GM12878 (cell line): Measurements from ENCODE around the gene MCOLN1. TPM values are rescaled to one million over a fixed set of nuclear protein-coding genes. Genes with fewer than 3 reads are reported as not detected.

ENCODE experiments used
- ATAC-seq: fragments of 200-7000 bp; cut with Tn5 transposase; 3 replicates; pipeline ENCODE4 v1.9.1; 2020; ENCODE audit warnings: mild to moderate bottlenecking, moderate library complexity
- BruUV-seq: library from RNA; stranded (reverse); fragments of 400-500 nt; replicated peaks from 2 replicates; lab custom pipeline; 2021; lab: Mats Ljungman, UMichigan
- CTCF ChIA-PET: fragments of 300-600 bp; sonication (Branson Sonifier 250); formaldehyde crosslinking; extraction: SDS; loops from one replicate; lab custom pipeline; 2021; ENCODE audit warnings: inconsistent platforms; lab: Yijun Ruan, JAX
- POLR2A ChIA-PET: fragments of 350-600 bp; formaldehyde crosslinking; extraction: SDS; loops from one replicate; lab custom pipeline; 2021; ENCODE audit warnings: inconsistent platforms; lab: Charles Lee
- RAD21 ChIA-PET: fragments of 300-600 bp; sonication (Branson Sonifier 250); formaldehyde crosslinking; loops from one replicate; lab custom pipeline; 2023; ENCODE audit warnings: antibody characterized with exemption; ENCODE audit not compliant: unreplicated experiment; lab: Charles Lee
- SMC1A ChIA-PET: fragments of 300-600 bp; sonication (Branson Sonifier 250); formaldehyde crosslinking; loops from one replicate; lab custom pipeline; 2023; ENCODE audit not compliant: unreplicated experiment, uncharacterized antibody; lab: Charles Lee
- DNase-seq: peaks from one replicate; pipeline ENCODE4 v3.0.0-alpha.2; 2011; ENCODE audit warnings: low read depth, low spot score
- FAIRE-seq: peaks from 3 replicates; lab custom pipeline; 2011; peaks lifted over from hg19 to GRCh38; lab: Jason Lieb, UNC
- H2AFZ ChIP-seq: 2 replicates; pipeline ENCODE4 v1.6.0; 2011; ENCODE audit warnings: low read depth, low read length, control low read depth; ENCODE audit not compliant: control insufficient read depth
- H3K27ac ChIP-seq: 2 replicates; pipeline ENCODE4 v1.5.1; 2011; ENCODE audit warnings: control low read depth; ENCODE audit not compliant: control insufficient read depth, insufficient read depth
- H3K27me3 ChIP-seq, 2 experiments: replicated peaks in 1 of 2; 2 replicates each; pipeline versions ENCODE4 v1.6.0 to v1.6.1; 2011; ENCODE audit warnings: low read length in 1 of 2; ENCODE audit not compliant: control insufficient read depth in 2 of 2, insufficient read depth in 2 of 2
- H3K36me3 ChIP-seq, 2 experiments: 2 replicates each; pipeline ENCODE4 v1.5.1; 2011; ENCODE audit warnings: low read length in 1 of 2; ENCODE audit not compliant: control insufficient read depth in 2 of 2, insufficient read depth in 2 of 2
- H3K4me1 ChIP-seq: 2 replicates; pipeline ENCODE4 v1.6.1; 2011; ENCODE audit warnings: mild to moderate bottlenecking, low read length, moderate library complexity, mixed read lengths; ENCODE audit not compliant: control insufficient read depth, insufficient read depth
- H3K4me2 ChIP-seq: 2 replicates; pipeline ENCODE4 v1.6.0; 2011; ENCODE audit warnings: control low read depth; ENCODE audit not compliant: control insufficient read depth, insufficient read depth
- H3K4me3 ChIP-seq: fragments of 200-600 bp; sonication (generic); 2 replicates; pipeline ENCODE4 v1.5.1; 2016
- H3K79me2 ChIP-seq: 2 replicates; pipeline ENCODE4 v1.6.0; 2011; ENCODE audit warnings: low read length; ENCODE audit not compliant: control insufficient read depth, insufficient read depth
- H3K9ac ChIP-seq: 2 replicates; pipeline ENCODE4 v1.8.0; 2011; ENCODE audit warnings: low read length, control low read depth, mixed read lengths; ENCODE audit not compliant: control insufficient read depth, insufficient read depth
- H3K9me3 ChIP-seq: replicated peaks from 3 replicates; pipeline ENCODE4 v1.5.1; 2011; ENCODE audit warnings: mild to moderate bottlenecking, low read length; ENCODE audit not compliant: control insufficient read depth, insufficient read depth
- H4K20me1 ChIP-seq: 2 replicates; pipeline ENCODE4 v1.6.0; 2011; ENCODE audit not compliant: control insufficient read depth, insufficient read depth
- ATF7 ChIP-seq: fragments of 450-650 bp; IDR thresholded peaks from 2 replicates; pipeline ENCODE4 v1.6.1; 2016; ENCODE audit warnings: low read depth, mild to moderate bottlenecking
- CBX3 ChIP-seq: fragments of 200-600 bp; sonication (generic); IDR thresholded peaks from 2 replicates; pipeline ENCODE4 v1.6.1; 2016; ENCODE audit warnings: low read depth, borderline replicate concordance
- NR2F1 ChIP-seq: fragments of 450-650 bp; conservative IDR thresholded peaks from 2 replicates; pipeline ENCODE4 v1.6.1; 2017; ENCODE audit warnings: mild to moderate bottlenecking
- RB1 ChIP-seq: fragments of 450-650 bp; formaldehyde crosslinking; IDR thresholded peaks from 2 replicates; pipeline ENCODE4 v1.6.1; 2017; ENCODE audit warnings: mild to moderate bottlenecking, borderline replicate concordance
- SP1 ChIP-seq: IDR thresholded peaks from one replicate; pipeline ENCODE4 v1.6.1; 2011; ENCODE audit warnings: low read depth, low read length
- SRF ChIP-seq, 2 experiments: IDR thresholded peaks; 2 replicates each; pipeline ENCODE4 v1.6.1; 2011; ENCODE audit warnings: low read depth in 2 of 2, low read length in 2 of 2, mild to moderate bottlenecking in 1 of 2, moderate library complexity in 1 of 2
- ZNF687 ChIP-seq: fragments of 450-650 bp; IDR thresholded peaks from 2 replicates; pipeline ENCODE4 v1.6.1; 2017; ENCODE audit warnings: mild to moderate bottlenecking, moderate library complexity
- WGBS: methylation state at CpG from one replicate; pipeline ENCODE4 v1.1.6; 2016; ENCODE audit warnings: low lambda C conversion rate; ENCODE audit not compliant: insufficient replicate concordance, insufficient coverage; ENCODE audit errors: missing lambda C conversion rate; 5-methylcytosine and 5-hydroxymethylcytosine counted together
- in situ Hi-C: fragments of 300-500 bp; cut with MboI; formaldehyde crosslinking; loops from 9 replicates; pipeline ENCODE4 v1.14.3; 2018; ENCODE audit warnings: mixed read lengths
- intact Hi-C: fragments of 100-400 bp; cut with micrococcal nuclease; formaldehyde crosslinking; loops from one replicate; pipeline ENCODE4 v1.14.2; 2022; ENCODE audit not compliant: unreplicated experiment
- polyA plus RNA-seq, 11 experiments: library from polyadenylated mRNA; depleted of rRNA in 4 of 11; unstranded in 6 of 11; stranded (reverse) in 5 of 11; fragments of >200 nt; fragmentation: Nextera tagmentation in 4 of 11; fragmentation: Illumina TruSeq in 1 of 11; extraction: Ambion mirVana in 4 of 11; extraction: Trizol in 1 of 11; gene quantifications; 1 replicate in 1 of 11; 2 replicates in 10 of 11; pipeline versions ENCODE4 v1.2.1 to v1.2.3, GENCODE V29; 2011 to 2016; ENCODE audit warnings: inconsistent platforms in 2 of 11, missing spikeins in 2 of 11, low read depth in 1 of 11
- total RNA-seq, 4 experiments: library from RNA; depleted of rRNA in 3 of 4; stranded (reverse); fragments of >200 nt in 3 of 4; fragmentation: Illumina TruSeq in 1 of 4; extraction: Trizol in 1 of 4; gene quantifications; 2 replicates each; pipeline versions ENCODE4 v1.2.1 to v1.2.3, GENCODE V29; 2013 to 2021
- TF ChIP-seq, protein P1 (sequence below): fragments of 450-650 bp; IDR thresholded peaks from 2 replicates; pipeline ENCODE4 v1.6.1; 2014; ENCODE audit warnings: mild to moderate bottlenecking
- TF ChIP-seq, protein P2 (sequence below): IDR thresholded peaks from 2 replicates; pipeline ENCODE4 v1.6.1; 2012; ENCODE audit warnings: low read depth, low read length, improper control_type of control experiment

The MCOLN1 gene
- total and polyA plus RNA-seq, 10 of the 15 experiments (the other 5 are each of a cell fraction or from before 2014, with no cell fraction given): 0.42 to 15.6 (median 4.9) TPM

DNA sequence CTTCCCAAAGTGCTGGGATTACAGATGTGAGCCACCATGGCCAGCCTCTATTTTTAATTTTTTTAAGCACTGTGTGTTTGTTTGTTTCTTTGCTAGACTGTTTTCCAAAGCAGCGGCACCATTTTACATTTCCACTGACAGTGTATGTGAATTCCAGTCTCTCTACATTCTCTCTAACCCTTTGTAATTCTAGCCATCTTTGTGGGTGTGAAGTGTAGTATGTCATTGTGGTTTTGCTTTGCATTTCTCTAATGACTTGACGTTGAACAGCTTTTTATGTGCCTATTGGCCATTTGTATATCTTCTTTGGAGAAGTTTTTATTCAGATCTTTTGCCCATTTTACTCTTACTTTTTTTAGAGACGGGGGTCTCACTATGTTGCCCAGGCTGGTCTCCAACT, 24.7 kb downstream of the MCOLN1 start (continued):
- no peak for TF ChIP-seq CBX3

GRCh38 chr19:7549429-7550148, 27.2 kb downstream of the MCOLN1 start:
- Histone ChIP-seq H3K36me3 (peaks cover 5 to 8% of the 10 kb centered on the region in 2 experiments), H3K4me3 (no peak overlapping the region), H3K9ac (no peak overlapping the region), H4K20me1 (no peaks in the 10 kb centered on the region), H3K4me1 (peaks cover 2% of the 10 kb centered on the region; the same call in 1 of the 2 replicates), H3K27ac (no peak overlapping the region), H3K4me2 (no peak overlapping the region), H3K27me3 (no peaks in the 10 kb centered on the region), H3K9me3 (no peaks in the 10 kb centered on the region), H3K79me2 (no peaks in the 10 kb centered on the region), H2AFZ (no peak overlapping the region)
- TF ChIP-seq ATF7 (no peak), SP1 (no peak), ZNF687 (no peak), NR2F1 (no peak), RB1 (no peak), SRF (IDR thresholded peaks at IDR 0.05; ENCODE audit: low read depth in 2 of 2, low read length in 2 of 2) (no peak)
- TF ChIP-seq, protein P1, sequence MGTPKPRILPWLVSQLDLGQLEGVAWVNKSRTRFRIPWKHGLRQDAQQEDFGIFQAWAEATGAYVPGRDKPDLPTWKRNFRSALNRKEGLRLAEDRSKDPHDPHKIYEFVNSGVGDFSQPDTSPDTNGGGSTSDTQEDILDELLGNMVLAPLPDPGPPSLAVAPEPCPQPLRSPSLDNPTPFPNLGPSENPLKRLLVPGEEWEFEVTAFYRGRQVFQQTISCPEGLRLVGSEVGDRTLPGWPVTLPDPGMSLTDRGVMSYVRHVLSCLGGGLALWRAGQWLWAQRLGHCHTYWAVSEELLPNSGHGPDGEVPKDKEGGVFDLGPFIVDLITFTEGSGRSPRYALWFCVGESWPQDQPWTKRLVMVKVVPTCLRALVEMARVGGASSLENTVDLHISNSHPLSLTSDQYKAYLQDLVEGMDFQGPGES: no peak
- TF ChIP-seq, protein P2, sequence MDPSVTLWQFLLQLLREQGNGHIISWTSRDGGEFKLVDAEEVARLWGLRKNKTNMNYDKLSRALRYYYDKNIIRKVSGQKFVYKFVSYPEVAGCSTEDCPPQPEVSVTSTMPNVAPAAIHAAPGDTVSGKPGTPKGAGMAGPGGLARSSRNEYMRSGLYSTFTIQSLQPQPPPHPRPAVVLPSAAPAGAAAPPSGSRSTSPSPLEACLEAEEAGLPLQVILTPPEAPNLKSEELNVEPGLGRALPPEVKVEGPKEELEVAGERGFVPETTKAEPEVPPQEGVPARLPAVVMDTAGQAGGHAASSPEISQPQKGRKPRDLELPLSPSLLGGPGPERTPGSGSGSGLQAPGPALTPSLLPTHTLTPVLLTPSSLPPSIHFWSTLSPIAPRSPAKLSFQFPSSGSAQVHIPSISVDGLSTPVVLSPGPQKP: no peak
- ChIA-PET RAD21 (no interaction called here), POLR2A (no interaction called here), CTCF (interaction anchor here (0.6 to 0.7 kb wide), 2 partner anchors 27 to 169 kb away, joined by 3 read pairs; no protein-coding TSS in a partner anchor), SMC1A (no interaction called here)
- no peak for FAIRE-seq
- no peak for DNase-seq
- no peak for ATAC-seq
- in situ Hi-C loops: no loop called here
- no TSS peak for BruUV-seq
- 96% methylated on average over 31 of the region's 36 CpGs for WGBS
- intact Hi-C loops: no loop called here
